CD4-positive, alpha-beta T cell (primary cell): Measurements from ENCODE around the gene MYO15A. TPM values are rescaled to one million over a fixed set of nuclear protein-coding genes. Genes with fewer than 3 reads are reported as not detected.

ENCODE experiments used
- ATAC-seq: fragments of 200-7000 bp; cut with Tn5 transposase; one replicate; pipeline ENCODE4 v1.10.0; 2022; ENCODE audit warnings: mild to moderate bottlenecking; ENCODE audit not compliant: poor library complexity
- CTCF ChIA-PET: fragments of 350-600 bp; sonication (Branson Sonifier 250); formaldehyde crosslinking; loops from one replicate; lab custom pipeline; 2021; ENCODE audit warnings: antibody characterized with exemption, inconsistent platforms; lab: Charles Lee
- POLR2A ChIA-PET: fragments of 350-600 bp; sonication (Branson Sonifier 250); formaldehyde crosslinking; loops from one replicate; lab custom pipeline; 2021; ENCODE audit warnings: antibody characterized with exemption, inconsistent platforms; lab: Charles Lee
- DNase-seq, 14 experiments: peaks; one replicate each; pipeline ENCODE4 v3.0.0-alpha.2; 2013 to 2020; ENCODE audit warnings: mixed read lengths in 2 of 14
- H3K27ac ChIP-seq, 2 donors: one replicate each; pipeline versions ENCODE4 v1.5.1 to v1.7.0; 2013; ENCODE audit warnings: low read length in 2 of 2, low read depth in 1 of 2, mild to moderate bottlenecking in 1 of 2
- H3K27me3 ChIP-seq, 2 experiments: 1 replicate in 1 of 2; 2 replicates in 1 of 2; pipeline versions ENCODE4 v1.6.1 to v1.7.0; 2013; ENCODE audit warnings: low read length in 2 of 2, control low read depth in 1 of 2, mild to moderate bottlenecking in 1 of 2, moderate library complexity in 1 of 2; ENCODE audit not compliant: insufficient read depth in 2 of 2, control insufficient read depth in 1 of 2
- H3K36me3 ChIP-seq: one replicate; pipeline ENCODE4 v1.6.1; 2013; ENCODE audit warnings: low read length, control low read depth; ENCODE audit not compliant: insufficient read depth
- H3K4me1 ChIP-seq: one replicate; pipeline ENCODE4 v1.6.1; 2013; ENCODE audit warnings: low read length, control low read depth; ENCODE audit not compliant: insufficient read depth
- H3K4me3 ChIP-seq: one replicate; pipeline ENCODE4 v1.5.1; 2013; ENCODE audit warnings: mild to moderate bottlenecking, low read length, moderate library complexity
- H3K9me3 ChIP-seq, 2 experiments: 1 replicate in 1 of 2; 2 replicates in 1 of 2; pipeline versions ENCODE4 v1.6.1 to v1.7.0; 2013; ENCODE audit warnings: low read length in 2 of 2, mild to moderate bottlenecking in 2 of 2, control low read depth in 1 of 2, moderate library complexity in 1 of 2; ENCODE audit not compliant: control insufficient read depth in 1 of 2, insufficient read depth in 1 of 2
- H3K27ac Mint-ChIP-seq: one replicate; pipeline ENCODE4 v1.8.0; 2020; ENCODE audit warnings: mixed read lengths
- H3K27me3 Mint-ChIP-seq: one replicate; pipeline ENCODE4 v1.8.0; 2021; ENCODE audit warnings: mixed read lengths
- H3K36me3 Mint-ChIP-seq: one replicate; pipeline ENCODE4 v1.8.0; 2021; ENCODE audit warnings: low read depth, mixed read lengths
- H3K4me1 Mint-ChIP-seq: one replicate; pipeline ENCODE4 v1.8.0; 2021; ENCODE audit warnings: low read depth, mixed read lengths
- H3K4me3 Mint-ChIP-seq: one replicate; pipeline ENCODE4 v1.8.0; 2020; ENCODE audit warnings: mild to moderate bottlenecking, mixed read lengths
- H3K9me3 Mint-ChIP-seq: one replicate; pipeline ENCODE4 v1.8.0; 2020; ENCODE audit warnings: mixed read lengths
- CTCF ChIP-seq: fragments of 200-600 bp; IDR thresholded peaks from one replicate; pipeline ENCODE4 v1.8.0; 2022; ENCODE audit warnings: antibody characterized with exemption, mild to moderate bottlenecking
- intact Hi-C, 2 experiments: fragments of 100-400 bp; cut with DNase I in 1 of 2; cut with micrococcal nuclease in 1 of 2; formaldehyde crosslinking; loops; one replicate each; pipeline versions ENCODE4 v1.15.1 to v1.9.0; 2023 to 2025; cut with DNase I, micrococcal nuclease
- total RNA-seq, 174 experiments: library from RNA in 2 of 174; stranded (reverse) in 2 of 174; gene quantifications; one replicate each; pipeline ENCODE4 v1.2.3 and lab custom pipeline; 2021 to 2026

The MYO15A gene
- total RNA-seq, 2 experiments from 2014 or later: 1.2 to 1.6 TPM

GRCh38 chr17:18076936-18077335 is 31.6 kb upstream of the MYO15A start:
- no peak for TF ChIP-seq CTCF
- Mint-ChIP-seq H3K4me3 (no peak overlapping the region), H3K4me1 (no peaks in the 10 kb centered on the region), H3K27ac (no peak overlapping the region), H3K36me3 (no peaks in the 10 kb centered on the region), H3K9me3 (no peaks in the 10 kb centered on the region), H3K27me3 (peaks cover 33% of the 10 kb centered on the region)
- ATAC-seq: no peak
- POLR2A ChIA-PET: no interaction called here
- no peak for DNase-seq
- Histone ChIP-seq H3K9me3 (no peaks in the 10 kb centered on the region), H3K36me3 (no peaks in the 10 kb centered on the region), H3K4me1 (no peaks in the 10 kb centered on the region), H3K27ac (no peak overlapping the region), H3K27me3 (peaks cover 0 to 6% of the 10 kb centered on the region in 2 experiments), H3K4me3 (no peak overlapping the region)
- CTCF ChIA-PET: no interaction called here
- intact Hi-C loops: no loop called here

GRCh38 chr17:18079543-18079942 is 29.0 kb upstream of the MYO15A start:
- Mint-ChIP-seq H3K27me3 (peaks cover 31% of the 10 kb centered on the region), H3K4me3 (no peak overlapping the region), H3K27ac (no peak overlapping the region), H3K9me3 (no peaks in the 10 kb centered on the region), H3K4me1 (peaks cover 4% of the 10 kb centered on the region), H3K36me3 (no peaks in the 10 kb centered on the region)
- CTCF ChIA-PET: no interaction called here
- ATAC-seq (no peak), DNase-seq (no peak)
- Histone ChIP-seq H3K27ac (no peak overlapping the region), H3K4me3 (no peak overlapping the region), H3K4me1 (no peaks in the 10 kb centered on the region), H3K27me3 (peaks cover 0 to 6% of the 10 kb centered on the region in 2 experiments), H3K9me3 (no peaks in the 10 kb centered on the region), H3K36me3 (no peaks in the 10 kb centered on the region)
- intact Hi-C loops: no loop called here
- POLR2A ChIA-PET: no interaction called here
- TF ChIP-seq CTCF: no peak

GRCh38 chr17:18084256-18084655 is 24.3 kb upstream of the MYO15A start:
- TF ChIP-seq CTCF: no peak
- peaks cover 0 to 2% of the 10 kb centered on the region in 2 experiments for H3K27me3 ChIP-seq
- ATAC-seq: no peak
- Mint-ChIP-seq H3K4me3 (no peak overlapping the region), H3K4me1 (peaks cover 25% of the 10 kb centered on the region), H3K27ac (no peak overlapping the region), H3K9me3 (no peaks in the 10 kb centered on the region), H3K36me3 (peaks cover 10% of the 10 kb centered on the region), H3K27me3 (peaks cover 9% of the 10 kb centered on the region)
- DNase-seq: no peak
- no peaks in the 10 kb centered on the region for H3K9me3 ChIP-seq
- H3K36me3 ChIP-seq: no peaks in the 10 kb centered on the region
- CTCF ChIA-PET: no interaction called here
- no peak overlapping the region for H3K27ac ChIP-seq
- H3K4me1 ChIP-seq: peaks cover 21% of the 10 kb centered on the region
- no peak overlapping the region for H3K4me3 ChIP-seq
- POLR2A ChIA-PET: no interaction called here
- intact Hi-C loops: no loop called here
